WERI-Rb-1 (cell line): ENCODE measurements around the gene PPOX.

Source experiments
- DNase-seq: peaks from one replicate; pipeline ENCODE4 v3.0.0-alpha.2; 2020
- H3K27ac ChIP-seq: fragments of 250-450 bp; sonication (Bioruptor Pico); 2 replicates; pipeline ENCODE4 v1.5.1; 2020; ENCODE audit warnings: mild to moderate bottlenecking, moderate library complexity
- H3K27me3 ChIP-seq: fragments of 250-450 bp; sonication (Bioruptor Pico); 2 replicates; pipeline ENCODE4 v1.5.1; 2021; ENCODE audit warnings: mild to moderate bottlenecking, low read depth, moderate library complexity; ENCODE audit not compliant: insufficient read depth, severe bottlenecking
- H3K36me3 ChIP-seq: fragments of 250-450 bp; sonication (Bioruptor Pico); 2 replicates; pipeline ENCODE4 v1.5.1; 2020; ENCODE audit warnings: mild to moderate bottlenecking, moderate library complexity
- H3K4me3 ChIP-seq: 2 replicates; pipeline ENCODE4 v1.5.1; 2011; ENCODE audit warnings: low read depth, mild to moderate bottlenecking, control low read depth, low read length
- H3K9me3 ChIP-seq: fragments of 250-450 bp; sonication (Bioruptor Pico); 2 replicates; pipeline ENCODE4 v1.5.1; 2021; ENCODE audit warnings: mild to moderate bottlenecking, moderate library complexity; ENCODE audit not compliant: severe bottlenecking
- TF ChIP-seq, protein P1 (sequence below): IDR thresholded peaks from 2 replicates; pipeline ENCODE4 v1.5.1; 2011; ENCODE audit warnings: low read depth, mild to moderate bottlenecking, control low read depth, inconsistent platforms, low read length

PPOX gene

DNA sequence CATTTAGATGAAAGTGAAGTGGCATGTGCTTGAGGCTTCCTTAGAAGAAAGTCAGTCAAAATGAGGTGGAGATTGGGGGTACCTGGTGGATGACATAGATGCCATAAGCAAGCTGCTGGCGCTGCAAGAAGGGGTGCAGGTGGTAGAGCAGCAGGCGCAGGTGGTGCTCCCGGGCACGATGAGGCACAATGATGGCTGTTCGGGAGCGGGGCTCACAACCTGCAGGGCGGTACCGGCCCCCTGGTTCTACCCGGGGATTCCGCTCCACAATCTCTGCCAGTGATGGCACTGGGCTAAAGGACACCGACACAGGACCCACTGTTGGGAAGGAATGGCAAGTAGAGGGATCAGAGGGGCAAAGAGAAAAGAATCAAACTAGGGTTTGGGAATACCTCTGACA is 8.7 kb downstream of the PPOX start:
- H3K36me3 ChIP-seq = peaks cover 60% of the 10 kb centered on the region
- TF ChIP-seq, protein P1, sequence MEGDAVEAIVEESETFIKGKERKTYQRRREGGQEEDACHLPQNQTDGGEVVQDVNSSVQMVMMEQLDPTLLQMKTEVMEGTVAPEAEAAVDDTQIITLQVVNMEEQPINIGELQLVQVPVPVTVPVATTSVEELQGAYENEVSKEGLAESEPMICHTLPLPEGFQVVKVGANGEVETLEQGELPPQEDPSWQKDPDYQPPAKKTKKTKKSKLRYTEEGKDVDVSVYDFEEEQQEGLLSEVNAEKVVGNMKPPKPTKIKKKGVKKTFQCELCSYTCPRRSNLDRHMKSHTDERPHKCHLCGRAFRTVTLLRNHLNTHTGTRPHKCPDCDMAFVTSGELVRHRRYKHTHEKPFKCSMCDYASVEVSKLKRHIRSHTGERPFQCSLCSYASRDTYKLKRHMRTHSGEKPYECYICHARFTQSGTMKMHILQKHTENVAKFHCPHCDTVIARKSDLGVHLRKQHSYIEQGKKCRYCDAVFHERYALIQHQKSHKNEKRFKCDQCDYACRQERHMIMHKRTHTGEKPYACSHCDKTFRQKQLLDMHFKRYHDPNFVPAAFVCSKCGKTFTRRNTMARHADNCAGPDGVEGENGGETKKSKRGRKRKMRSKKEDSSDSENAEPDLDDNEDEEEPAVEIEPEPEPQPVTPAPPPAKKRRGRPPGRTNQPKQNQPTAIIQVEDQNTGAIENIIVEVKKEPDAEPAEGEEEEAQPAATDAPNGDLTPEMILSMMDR = no peak
- DNase-seq = no peak

DNA sequence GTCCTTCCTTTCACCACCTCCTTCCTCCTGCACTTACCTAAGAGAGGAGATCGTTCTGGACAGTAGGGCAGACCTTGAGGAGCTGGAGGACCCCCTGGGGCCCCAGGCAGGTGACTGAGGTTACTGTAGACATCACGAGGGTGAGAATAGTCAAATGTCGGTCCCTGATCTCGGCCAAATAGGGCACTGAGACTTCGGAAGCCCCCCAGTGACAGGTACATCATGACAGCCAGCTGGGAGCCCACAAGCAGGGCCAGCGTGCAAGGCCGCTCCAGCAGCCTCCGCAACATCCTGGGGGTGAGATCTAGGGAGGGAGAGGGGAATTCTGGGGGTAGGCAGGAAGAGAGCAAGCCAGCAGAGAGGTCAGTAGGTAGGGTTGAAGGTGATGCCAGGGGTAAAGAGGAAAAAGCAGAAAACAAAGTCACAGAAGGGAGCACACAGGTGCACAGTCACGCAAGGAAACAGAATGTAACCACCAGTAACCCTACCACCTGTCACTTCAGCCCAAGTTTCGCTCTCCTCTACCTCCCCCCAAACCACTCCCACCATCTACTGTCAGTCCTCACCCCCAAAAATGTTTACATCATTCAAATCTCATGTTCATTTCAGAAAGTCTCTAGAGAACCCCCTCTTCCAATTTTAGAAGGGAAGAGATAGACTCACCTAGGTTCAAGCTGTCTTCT is 9.7 kb downstream of the PPOX start:
- Histone ChIP-seq H3K4me3 (no peak overlapping the region), H3K27me3 (no peaks in the 10 kb centered on the region), H3K27ac (no peak overlapping the region), H3K9me3 (no peaks in the 10 kb centered on the region), H3K36me3 (peaks cover 50% of the 10 kb centered on the region)
- TF ChIP-seq, protein P1 = no peak
- no peak for DNase-seq

More for the DNA sequence above, 8.7 kb downstream of the PPOX start:
- Histone ChIP-seq H3K27me3 (no peaks in the 10 kb centered on the region), H3K4me3 (no peak overlapping the region), H3K9me3 (no peaks in the 10 kb centered on the region), H3K27ac (no peak overlapping the region)

DNA sequence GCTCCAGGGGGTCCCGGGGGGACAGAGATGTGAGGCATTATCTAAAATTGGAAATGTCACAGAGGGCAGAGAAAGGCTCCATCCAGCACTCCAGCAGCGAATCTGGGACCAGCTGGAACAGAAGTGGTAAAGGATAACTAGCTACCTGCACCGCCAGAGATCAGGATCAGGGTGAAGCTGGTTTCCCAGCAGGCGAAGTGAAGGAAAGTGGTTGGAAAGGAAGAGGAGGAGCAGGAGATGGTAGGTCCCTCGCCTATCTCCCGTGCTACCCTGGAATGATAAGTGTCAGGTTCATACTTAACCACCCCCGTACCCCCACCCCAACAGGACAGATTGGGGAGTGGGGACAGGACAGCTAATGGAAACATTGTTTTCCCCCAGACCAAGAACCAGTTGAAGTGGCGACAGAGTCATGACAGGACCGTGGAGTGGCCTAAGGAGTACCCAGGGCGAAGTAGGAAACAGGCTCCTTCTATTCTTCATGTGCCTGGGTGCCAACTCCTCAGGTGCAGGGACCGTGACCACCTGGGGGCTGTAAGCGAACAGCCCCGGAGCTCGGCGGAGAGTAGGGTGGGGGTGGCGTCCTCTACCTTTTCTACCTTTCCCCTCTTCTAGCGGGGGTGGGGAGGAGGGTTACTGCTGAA is 10.4 kb downstream of the PPOX start:
- Histone ChIP-seq H3K27ac (peak overlapping the region; percentile 82), H3K9me3 (no peaks in the 10 kb centered on the region), H3K4me3 (peak overlapping the region; percentile 65), H3K27me3 (no peaks in the 10 kb centered on the region), H3K36me3 (peaks cover 44% of the 10 kb centered on the region)
- no peak for DNase-seq
- TF ChIP-seq, protein P1 = no peak

DNA sequence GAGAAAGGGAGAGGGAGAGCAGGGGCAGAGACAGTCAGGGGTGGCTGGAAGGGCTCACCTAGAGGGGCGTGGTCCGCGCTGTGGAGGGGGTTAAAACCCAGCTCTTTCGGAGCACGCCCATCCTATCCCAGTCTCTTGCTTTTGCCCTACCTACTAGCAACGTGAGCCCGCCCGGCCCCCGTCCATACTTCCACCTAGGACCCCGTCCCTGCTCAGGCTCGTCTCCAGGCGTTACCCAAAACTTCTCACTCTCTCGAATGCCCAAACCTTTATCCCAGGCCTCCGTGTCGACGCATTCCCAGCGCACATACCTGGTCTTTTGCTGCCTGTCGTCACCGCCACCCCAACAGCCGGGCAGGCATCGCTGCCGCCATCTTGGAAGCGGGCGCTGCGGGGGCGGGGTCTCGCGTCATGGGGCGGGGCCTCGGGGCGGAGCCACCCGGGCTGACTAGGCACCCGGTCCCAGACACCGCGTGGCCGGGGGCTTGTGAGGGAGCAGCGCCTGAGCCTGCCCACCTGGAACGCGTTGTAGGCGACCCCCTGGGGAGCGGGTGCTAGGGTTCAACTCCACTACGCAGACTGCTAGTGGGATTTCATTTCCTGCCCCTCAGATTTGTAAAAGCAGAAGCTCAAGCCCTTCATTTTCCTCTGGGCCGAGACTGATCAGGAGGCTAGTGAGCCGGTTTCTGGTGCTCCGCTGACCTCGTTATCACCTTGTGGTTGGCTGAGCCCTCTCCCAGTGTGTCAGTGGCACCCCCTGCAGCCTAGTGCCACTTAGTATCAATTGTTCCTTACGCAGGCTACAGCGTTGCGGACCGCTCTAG is 11.1 kb downstream of the PPOX start, which contains the start of gene B4GALT3:
Gene B4GALT3, minus strand, starts transcription at position 396 of the 824 bp plus-strand sequence. CDS start 1,447 bp downstream, outside the sequence.
- peaks cover 36% of the 10 kb centered on the region for H3K36me3 ChIP-seq
- no peaks in the 10 kb centered on the region for H3K27me3 ChIP-seq
- peak within 1 kb of the TSS; percentile 82 for H3K27ac ChIP-seq
- no peaks in the 10 kb centered on the region for H3K9me3 ChIP-seq
- TF ChIP-seq, protein P1 = peak; percentile 79
- peak; percentile 98 for DNase-seq
- H3K4me3 ChIP-seq = peak within 1 kb of the TSS; percentile 65

DNA sequence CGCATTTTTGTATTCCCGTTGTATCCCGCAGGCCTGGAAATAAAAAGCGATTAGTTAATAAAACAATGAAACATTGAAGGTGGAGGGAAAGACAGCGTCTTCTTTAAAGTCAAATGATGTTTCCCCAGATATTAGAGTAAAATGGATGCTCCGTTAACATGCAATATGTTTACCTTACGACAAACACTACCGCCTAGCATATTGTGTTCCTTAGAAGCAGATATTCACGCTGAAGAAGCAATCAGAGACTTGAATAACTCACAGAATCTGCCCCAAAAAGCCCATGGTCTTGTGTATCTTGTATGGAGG is 11.7 kb downstream of the PPOX start:
- H3K27ac ChIP-seq = peak overlapping the region; percentile 82
- no peaks in the 10 kb centered on the region for H3K9me3 ChIP-seq
- TF ChIP-seq, protein P1 = no peak
- DNase-seq = no peak
- no peaks in the 10 kb centered on the region for H3K27me3 ChIP-seq
- peaks cover 31% of the 10 kb centered on the region for H3K36me3 ChIP-seq
- H3K4me3 ChIP-seq = peak overlapping the region; percentile 65
